IMR-90 (cell line): Measurements from ENCODE around the gene SHISA6. TPM values are rescaled to one million over a fixed set of nuclear protein-coding genes. Genes with fewer than 3 reads are reported as not detected.

Experiments used
- ATAC-seq: fragments of 200-7000 bp; cut with Tn5 transposase; 2 replicates; pipeline ENCODE4 v1.9.1; 2020; ENCODE audit warnings: low read depth, mild to moderate bottlenecking, moderate library complexity
- BruUV-seq: library from RNA; stranded (reverse); fragments of 400-500 nt; replicated peaks from 2 replicates; lab custom pipeline; 2021; lab: Mats Ljungman, UMichigan
- CTCF ChIA-PET: fragments of 300-600 bp; formaldehyde crosslinking; extraction: SDS; loops from one replicate; lab custom pipeline; 2021; ENCODE audit warnings: antibody characterized with exemption; lab: Yijun Ruan, JAX
- POLR2A ChIA-PET: fragments of 300-600 bp; sonication (Branson Sonifier 250); formaldehyde crosslinking; loops from one replicate; lab custom pipeline; 2022; ENCODE audit warnings: antibody characterized with exemption; ENCODE audit not compliant: unreplicated experiment; lab: Charles Lee
- DNase-seq: peaks from one replicate; pipeline ENCODE4 v3.0.0; 2013
- H2AFZ ChIP-seq: replicated peaks from 2 replicates; pipeline ENCODE3; 2013; ENCODE audit warnings: low read length, mild to moderate bottlenecking; ENCODE audit not compliant: poor library complexity
- H2AK5ac ChIP-seq: 2 replicates; pipeline ENCODE4 v1.6.1; 2013; ENCODE audit warnings: low read depth, low read length, inconsistent platforms
- H2AK9ac ChIP-seq: replicated peaks from 2 replicates; pipeline ENCODE3; 2013; ENCODE audit warnings: mild to moderate bottlenecking, low read depth, low read length, moderate library complexity; ENCODE audit not compliant: poor library complexity
- H2BK120ac ChIP-seq: 2 replicates; pipeline ENCODE4 v1.6.1; 2013; ENCODE audit warnings: low read depth, low read length, inconsistent platforms
- H2BK15ac ChIP-seq: 3 replicates; pipeline ENCODE4 v1.6.1; 2013; ENCODE audit warnings: low read depth, low read length, inconsistent platforms
- H2BK20ac ChIP-seq: 2 replicates; pipeline ENCODE4 v1.6.1; 2013; ENCODE audit warnings: low read depth, mild to moderate bottlenecking, inconsistent platforms, low read length, moderate library complexity
- H2BK5ac ChIP-seq: 2 replicates; pipeline ENCODE4 v1.6.1; 2013; ENCODE audit warnings: mild to moderate bottlenecking, low read depth, low read length, inconsistent platforms; ENCODE audit not compliant: poor library complexity, severe bottlenecking
- H3K14ac ChIP-seq: replicated peaks from 2 replicates; pipeline ENCODE4 v1.6.1; 2013; ENCODE audit warnings: low read depth, low read length, inconsistent platforms
- H3K18ac ChIP-seq: 2 replicates; pipeline ENCODE4 v1.6.1; 2013; ENCODE audit warnings: low read depth, low read length, control low read depth
- H3K23ac ChIP-seq: 2 replicates; pipeline ENCODE4 v1.6.1; 2013; ENCODE audit warnings: low read depth, low read length, inconsistent platforms
- H3K27ac ChIP-seq: 2 replicates; pipeline ENCODE4 v1.5.1; 2013; ENCODE audit warnings: mild to moderate bottlenecking, control low read depth, low read length; ENCODE audit not compliant: insufficient read depth
- H3K27me3 ChIP-seq: 2 replicates; pipeline ENCODE4 v1.6.1; 2013; ENCODE audit warnings: low read length; ENCODE audit not compliant: control insufficient read depth, insufficient read depth
- H3K36me3 ChIP-seq: 2 replicates; pipeline ENCODE4 v1.6.1; 2013; ENCODE audit warnings: low read length, mixed read lengths; ENCODE audit not compliant: control insufficient read depth, insufficient read depth
- H3K4ac ChIP-seq: 2 replicates; pipeline ENCODE4 v1.6.1; 2013; ENCODE audit warnings: low read depth, low read length, inconsistent platforms
- H3K4me1 ChIP-seq: 2 replicates; pipeline ENCODE4 v1.6.1; 2013; ENCODE audit warnings: low read length, mixed read lengths; ENCODE audit not compliant: control insufficient read depth, insufficient read depth
- H3K4me2 ChIP-seq: 2 replicates; pipeline ENCODE4 v1.6.1; 2013; ENCODE audit warnings: low read depth, mild to moderate bottlenecking, control low read depth, low read length, moderate library complexity
- H3K4me3 ChIP-seq: 2 replicates; pipeline ENCODE4 v1.5.1; 2013; ENCODE audit warnings: low read depth, mild to moderate bottlenecking, control low read depth, low read length, moderate library complexity; ENCODE audit not compliant: insufficient read depth
- H3K56ac ChIP-seq: 2 replicates; pipeline ENCODE4 v1.6.1; 2013; ENCODE audit warnings: low read length, inconsistent platforms; ENCODE audit not compliant: insufficient read depth; ENCODE audit errors: extremely low read depth
- H3K79me1 ChIP-seq, 2 experiments: 2 replicates each; pipeline ENCODE4 v1.6.1; 2013; ENCODE audit warnings: low read length in 2 of 2, inconsistent platforms in 1 of 2, low read depth in 1 of 2
- H3K9ac ChIP-seq: 2 replicates; pipeline ENCODE4 v1.6.1; 2013; ENCODE audit warnings: low read depth, low read length, control low read depth
- H3K9me1 ChIP-seq: 2 replicates; pipeline ENCODE4 v1.6.1; 2013; ENCODE audit warnings: low read length, inconsistent platforms; ENCODE audit not compliant: insufficient read depth
- H3K9me3 ChIP-seq: 2 replicates; pipeline ENCODE4 v1.6.1; 2013; ENCODE audit warnings: low read length; ENCODE audit not compliant: control insufficient read depth, insufficient read depth
- H4K20me1 ChIP-seq: 2 replicates; pipeline ENCODE4 v1.6.1; 2013; ENCODE audit warnings: low read length, inconsistent platforms; ENCODE audit not compliant: insufficient read depth
- H4K5ac ChIP-seq: 2 replicates; pipeline ENCODE4 v1.6.1; 2013; ENCODE audit warnings: mild to moderate bottlenecking, low read depth, low read length, control low read depth
- H4K8ac ChIP-seq, 2 experiments: 2 replicates each; pipeline ENCODE4 v1.6.1; 2013; ENCODE audit warnings: low read depth in 2 of 2, low read length in 2 of 2, control low read depth in 1 of 2, inconsistent platforms in 1 of 2
- H4K91ac ChIP-seq: 2 replicates; pipeline ENCODE4 v1.6.1; 2013; ENCODE audit warnings: low read depth, low read length, inconsistent platforms; ENCODE audit not compliant: insufficient read depth
- CEBPB ChIP-seq: IDR thresholded peaks from 2 replicates; pipeline ENCODE4 v1.6.1; 2012; ENCODE audit warnings: low read depth, low read length, improper control_type of control experiment
- CHD1 ChIP-seq: IDR thresholded peaks from 2 replicates; pipeline ENCODE4 v1.6.1; 2012; ENCODE audit warnings: low read depth, low read length, improper control_type of control experiment
- CTCF ChIP-seq: conservative IDR thresholded peaks from 2 replicates; pipeline ENCODE4 v1.5.1; 2012; ENCODE audit warnings: mild to moderate bottlenecking, low read depth, low read length, improper control_type of control experiment
- MAZ ChIP-seq: IDR thresholded peaks from 2 replicates; pipeline ENCODE4 v1.6.1; 2012; ENCODE audit warnings: low read depth, mild to moderate bottlenecking, low read length, improper control_type of control experiment, moderate library complexity, borderline replicate concordance
- NFE2L2 ChIP-seq: fragments of 150-350 bp; IDR thresholded peaks from 2 replicates; pipeline ENCODE4 v1.6.1; 2016; ENCODE audit warnings: low read depth, mild to moderate bottlenecking, low read length
- POLR2A ChIP-seq: IDR thresholded peaks from 2 replicates; pipeline ENCODE4 v1.6.1; 2012; ENCODE audit warnings: mild to moderate bottlenecking, low read depth, low read length
- RAD21 ChIP-seq: IDR thresholded peaks from 2 replicates; pipeline ENCODE4 v1.6.1; 2012; ENCODE audit warnings: low read length, improper control_type of control experiment
- RFX5 ChIP-seq: IDR thresholded peaks from 2 replicates; pipeline ENCODE4 v1.8.0; 2012; ENCODE audit warnings: low read depth, mild to moderate bottlenecking, low read length, moderate library complexity
- WGBS, 2 experiments: methylation state at CpG; one replicate each; pipeline versions ENCODE4 v1.1.5 to v1.1.7; 2013; ENCODE audit warnings: missing lambda C conversion rate in 2 of 2; ENCODE audit not compliant: insufficient read length in 1 of 2; ENCODE audit errors: extremely low coverage in 2 of 2; 5-methylcytosine and 5-hydroxymethylcytosine counted together
- dilution Hi-C: fragments of 300-500 bp; cut with HindIII; formaldehyde crosslinking; loops from one replicate; pipeline ENCODE4 v1.14.3; 2018; ENCODE audit warnings: low sequenced_read_pairs; ENCODE audit not compliant: unreplicated experiment
- in situ Hi-C: fragments of 300-500 bp; cut with MboI; formaldehyde crosslinking; loops from 3 replicates; pipeline ENCODE4 v1.14.3; 2019; ENCODE audit warnings: low sequenced_read_pairs, inconsistent platforms, mixed read lengths
- intact Hi-C: fragments of 100-400 bp; cut with micrococcal nuclease; formaldehyde crosslinking; loops from 2 replicates; pipeline ENCODE4 v1.10.0; 2022
- polyA plus RNA-seq, 3 experiments: library from polyadenylated mRNA; depleted of rRNA; stranded (reverse); fragments of >200 nt; gene quantifications; 2 replicates each; pipeline ENCODE4 v1.2.3, GENCODE V29; 2012; ENCODE audit warnings: low replicate concordance in 1 of 3
- total RNA-seq: library from RNA; depleted of rRNA; stranded (reverse); fragments of >200 nt; gene quantifications from 2 replicates; pipeline ENCODE4 v1.2.3, GENCODE V29; 2012
- TF ChIP-seq, protein P1 (sequence below): fragments of 150-350 bp; IDR thresholded peaks from 2 replicates; pipeline ENCODE4 v1.6.1; 2017; ENCODE audit warnings: mild to moderate bottlenecking, antibody characterized with exemption, low read length, low read depth

The SHISA6 gene
- total and polyA plus RNA-seq, 2 of the 4 experiments (the other 2 are of a cell fraction) = not detected

- H3K14ac ChIP-seq = no peak overlapping the region
- H3K4me1 ChIP-seq = no peaks in the 10 kb centered on the region
- H3K27ac ChIP-seq = no peak overlapping the region
- no peak overlapping the region for H4K91ac ChIP-seq
- H2AFZ ChIP-seq = no peak overlapping the region
- no peak overlapping the region for H3K56ac ChIP-seq
- no peak overlapping the region for H2BK15ac ChIP-seq
- H3K4ac ChIP-seq = no peak overlapping the region
- intact Hi-C loops (no loop called here), dilution Hi-C loops (no loop called here), in situ Hi-C loops (no loop called here)
- no CpG with 5 or more reads among the region's 1 CpG for WGBS, 2 experiments
- H3K36me3 ChIP-seq = no peaks in the 10 kb centered on the region
- H3K9me3 ChIP-seq = peaks cover 36% of the 10 kb centered on the region
- no peak overlapping the region for H3K18ac ChIP-seq
- no peaks in the 10 kb centered on the region for H4K20me1 ChIP-seq
- no peak overlapping the region for H2AK9ac ChIP-seq
- CTCF ChIA-PET = no interaction called here
- H3K27me3 ChIP-seq = no peaks in the 10 kb centered on the region
- POLR2A ChIA-PET = no interaction called here
- BruUV-seq = no TSS peak
- H2AK5ac ChIP-seq = no peak overlapping the region
- no peak overlapping the region for H2BK120ac ChIP-seq
- H4K5ac ChIP-seq = no peak overlapping the region
- no peak overlapping the region for H4K8ac ChIP-seq
- TF ChIP-seq, protein P1, sequence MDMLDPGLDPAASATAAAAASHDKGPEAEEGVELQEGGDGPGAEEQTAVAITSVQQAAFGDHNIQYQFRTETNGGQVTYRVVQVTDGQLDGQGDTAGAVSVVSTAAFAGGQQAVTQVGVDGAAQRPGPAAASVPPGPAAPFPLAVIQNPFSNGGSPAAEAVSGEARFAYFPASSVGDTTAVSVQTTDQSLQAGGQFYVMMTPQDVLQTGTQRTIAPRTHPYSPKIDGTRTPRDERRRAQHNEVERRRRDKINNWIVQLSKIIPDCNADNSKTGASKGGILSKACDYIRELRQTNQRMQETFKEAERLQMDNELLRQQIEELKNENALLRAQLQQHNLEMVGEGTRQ = no peak
- TF ChIP-seq MAZ (no peak), NFE2L2 (no peak), RFX5 (no peak), CTCF (no peak), CEBPB (no peak), RAD21 (no peak), CHD1 (no peak), POLR2A (no peak)
- no peak overlapping the region for H3K23ac ChIP-seq
- DNase-seq (no peak), ATAC-seq (no peak)
- H3K9ac ChIP-seq = no peak overlapping the region
- H3K4me3 ChIP-seq = no peak overlapping the region
- H3K79me1 ChIP-seq = no peaks in the 10 kb centered on the region
- no peaks in the 10 kb centered on the region for H3K9me1 ChIP-seq
- no peak overlapping the region for H3K4me2 ChIP-seq
- H2BK20ac ChIP-seq = no peak overlapping the region
- no peak overlapping the region for H2BK5ac ChIP-seq
These were observed 57.4 kb downstream of the SHISA6 start for GRCh38 chr17:11298401-11298800.
